Measurements from ENCODE around the gene OTX1. TPM values are rescaled to one million over a fixed set of nuclear protein-coding genes. Genes with fewer than 3 reads are reported as not detected.

Gene OTX1
- total RNA-seq, 3 donors from 2014 or later (not counting 1 experiment from before 2014, with no cell fraction given), result not detected

GRCh38 chr2:63093502-63093901 lies 42.9 kb downstream of the OTX1 start:
- no peak overlapping the region for H3K4me3 ChIP-seq (ENCODE audit: low read length)
- no peaks in the 10 kb centered on the region for H3K36me3 ChIP-seq (ENCODE audit: control insufficient read depth, insufficient read depth, low read length)
- no peaks in the 10 kb centered on the region for H3K36me3 Mint-ChIP-seq
- H3K27ac ChIP-seq (ENCODE audit: low read length), result no peak overlapping the region
- no peak overlapping the region for H3K4me3 Mint-ChIP-seq
- WGBS (ENCODE audit: insufficient coverage), result no CpG with 5 or more reads among the region's 1 CpG
- no peaks in the 10 kb centered on the region for H3K4me1 ChIP-seq (ENCODE audit: control insufficient read depth, insufficient read depth, low read length)
- no peaks in the 10 kb centered on the region for H3K4me1 Mint-ChIP-seq
- H3K27me3 ChIP-seq (ENCODE audit: control insufficient read depth, insufficient read depth, low read length), result no peaks in the 10 kb centered on the region
- ATAC-seq (no peak), DNase-seq (no peak)
- intact Hi-C loops (cut with micrococcal nuclease), result no loop called here
- H3K27ac Mint-ChIP-seq, result no peak overlapping the region
- peaks cover 0 to 5% of the 10 kb centered on the region in 2 donors for H3K27me3 Mint-ChIP-seq (ENCODE audit: low read depth in 2 of 2)
- peaks cover 2 to 6% of the 10 kb centered on the region in 2 donors for H3K9me3 Mint-ChIP-seq
- TF ChIP-seq CTCF (IDR thresholded peaks at IDR 0.05), result no peak
- H3K9me3 ChIP-seq (ENCODE audit: control insufficient read depth, insufficient read depth, low read length), result no peaks in the 10 kb centered on the region

- Histone ChIP-seq H3K9me3 (ENCODE audit: control insufficient read depth, insufficient read depth, low read length) (no peaks in the 10 kb centered on the region), H3K4me3 (ENCODE audit: low read length) (no peak overlapping the region), H3K27ac (ENCODE audit: low read length) (no peak overlapping the region), H3K4me1 (ENCODE audit: control insufficient read depth, insufficient read depth, low read length) (no peaks in the 10 kb centered on the region), H3K36me3 (ENCODE audit: control insufficient read depth, insufficient read depth, low read length) (no peaks in the 10 kb centered on the region), H3K27me3 (ENCODE audit: control insufficient read depth, insufficient read depth, low read length) (no peaks in the 10 kb centered on the region)
- Mint-ChIP-seq H3K36me3 (no peaks in the 10 kb centered on the region), H3K4me1 (no peaks in the 10 kb centered on the region), H3K27me3 (ENCODE audit: low read depth in 2 of 2) (peaks cover 0 to 5% of the 10 kb centered on the region in 2 donors), H3K4me3 (no peak overlapping the region), H3K9me3 (peaks cover 2 to 6% of the 10 kb centered on the region in 2 donors), H3K27ac (no peak overlapping the region)
- no peak for DNase-seq
- ATAC-seq, result no peak
- intact Hi-C loops (cut with micrococcal nuclease), result no loop called here
- TF ChIP-seq CTCF (IDR thresholded peaks at IDR 0.05), result no peak
- WGBS (ENCODE audit: insufficient coverage), result 100% methylated on average over 1 of the region's 1 CpG
Observed at GRCh38 chr2:63096491-63096890, 45.9 kb downstream of the OTX1 start.

- no peaks in the 10 kb centered on the region for H3K27me3 ChIP-seq (ENCODE audit: control insufficient read depth, insufficient read depth, low read length)
- no peaks in the 10 kb centered on the region for H3K4me1 Mint-ChIP-seq
- no peaks in the 10 kb centered on the region for H3K9me3 ChIP-seq (ENCODE audit: control insufficient read depth, insufficient read depth, low read length)
- no peak overlapping the region for H3K27ac ChIP-seq (ENCODE audit: low read length)
- no peak overlapping the region for H3K4me3 ChIP-seq (ENCODE audit: low read length)
- TF ChIP-seq CTCF (IDR thresholded peaks at IDR 0.05), result no peak
- WGBS (ENCODE audit: insufficient coverage), result 89% methylated on average over 1 of the region's 1 CpG
- H3K4me1 ChIP-seq (ENCODE audit: control insufficient read depth, insufficient read depth, low read length), result no peaks in the 10 kb centered on the region
- intact Hi-C loops (cut with micrococcal nuclease), result no loop called here
- H3K36me3 Mint-ChIP-seq, result peaks cover 6% of the 10 kb centered on the region
- no peaks in the 10 kb centered on the region for H3K36me3 ChIP-seq (ENCODE audit: control insufficient read depth, insufficient read depth, low read length)
- peaks cover 5 to 9% of the 10 kb centered on the region in 2 donors for H3K9me3 Mint-ChIP-seq
- DNase-seq, result no peak
- H3K27ac Mint-ChIP-seq, result no peak overlapping the region
- H3K27me3 Mint-ChIP-seq (ENCODE audit: low read depth in 2 of 2), result peaks cover 0 to 7% of the 10 kb centered on the region in 2 donors
- no peak overlapping the region for H3K4me3 Mint-ChIP-seq
- no peak for ATAC-seq
Observed at GRCh38 chr2:63099032-63099431, 48.4 kb downstream of the OTX1 start.

- peaks cover 0 to 3% of the 10 kb centered on the region in 2 donors for H3K27me3 Mint-ChIP-seq (ENCODE audit: low read depth in 2 of 2)
- Histone ChIP-seq H3K27ac (ENCODE audit: low read length) (no peak overlapping the region), H3K27me3 (ENCODE audit: control insufficient read depth, insufficient read depth, low read length) (no peaks in the 10 kb centered on the region), H3K4me1 (ENCODE audit: control insufficient read depth, insufficient read depth, low read length) (no peaks in the 10 kb centered on the region), H3K9me3 (ENCODE audit: control insufficient read depth, insufficient read depth, low read length) (peaks cover 14% of the 10 kb centered on the region), H3K36me3 (ENCODE audit: control insufficient read depth, insufficient read depth, low read length) (no peaks in the 10 kb centered on the region), H3K4me3 (ENCODE audit: low read length) (no peak overlapping the region)
- intact Hi-C loops (cut with micrococcal nuclease), result no loop called here
- H3K27ac Mint-ChIP-seq, result no peak overlapping the region
- TF ChIP-seq CTCF (IDR thresholded peaks at IDR 0.05), result no peak
- H3K36me3 Mint-ChIP-seq, result peaks cover 15% of the 10 kb centered on the region
- 83% methylated on average over 2 of the region's 2 CpGs for WGBS (ENCODE audit: insufficient coverage)
- DNase-seq (no peak), ATAC-seq (no peak)
- H3K9me3 Mint-ChIP-seq, result peaks cover 9 to 13% of the 10 kb centered on the region in 2 donors
- no peak overlapping the region for H3K4me3 Mint-ChIP-seq
- no peaks in the 10 kb centered on the region for H3K4me1 Mint-ChIP-seq
Observed at GRCh38 chr2:63101954-63102353, 51.3 kb downstream of the OTX1 start.
